Activated naive CD4-positive, alpha-beta T cell treated with anti-CD3 and anti-CD28 coated beads, Interleukin-2, amount 10 ng/mL, durations not matched to agents 7 days and 5 days (primary cell): Measurements from ENCODE around the gene TAF11L11.
"Not testable (repeated sequence)": the region's sequence is repeated elsewhere in the genome, so short reads cannot be mapped to it uniquely, and the experiment has no call there.

Experiments
- CTCF ChIA-PET: fragments of 350-600 bp; sonication (Branson Sonifier 250); formaldehyde crosslinking; loops from one replicate; lab custom pipeline; 2021; ENCODE audit warnings: antibody characterized with exemption; lab: Charles Lee
- DNase-seq: peaks from one replicate; pipeline ENCODE4 v3.0.0-alpha.2; 2020
- H3K27ac Mint-ChIP-seq: one replicate; pipeline ENCODE4 v1.8.0; 2021; ENCODE audit warnings: mild to moderate bottlenecking, moderate library complexity, mixed read lengths
- H3K27me3 Mint-ChIP-seq: one replicate; pipeline ENCODE4 v1.8.0; 2021; ENCODE audit warnings: mild to moderate bottlenecking, mixed read lengths
- H3K36me3 Mint-ChIP-seq: one replicate; pipeline ENCODE4 v1.8.0; 2021; ENCODE audit warnings: mixed read lengths
- H3K4me1 Mint-ChIP-seq: one replicate; pipeline ENCODE4 v1.8.0; 2021; ENCODE audit warnings: mixed read lengths
- H3K4me3 Mint-ChIP-seq: one replicate; pipeline ENCODE4 v1.8.0; 2021; ENCODE audit warnings: mild to moderate bottlenecking, moderate library complexity, mixed read lengths
- H3K9me3 Mint-ChIP-seq: one replicate; pipeline ENCODE4 v1.8.0; 2021; ENCODE audit warnings: mixed read lengths

TAF11L11 gene

GRCh38 chr5:17655201-17655759 lies 51.3 kb downstream of the TAF11L11 start:
- DNase-seq, H3K9me3 Mint-ChIP-seq, H3K27me3 Mint-ChIP-seq, H3K36me3 Mint-ChIP-seq, H3K4me1 Mint-ChIP-seq, H3K4me3 Mint-ChIP-seq, CTCF ChIA-PET, H3K27ac Mint-ChIP-seq: not testable (repeated sequence)
